ENCODE measurements around the gene AZU1.

The AZU1 gene

DNA sequence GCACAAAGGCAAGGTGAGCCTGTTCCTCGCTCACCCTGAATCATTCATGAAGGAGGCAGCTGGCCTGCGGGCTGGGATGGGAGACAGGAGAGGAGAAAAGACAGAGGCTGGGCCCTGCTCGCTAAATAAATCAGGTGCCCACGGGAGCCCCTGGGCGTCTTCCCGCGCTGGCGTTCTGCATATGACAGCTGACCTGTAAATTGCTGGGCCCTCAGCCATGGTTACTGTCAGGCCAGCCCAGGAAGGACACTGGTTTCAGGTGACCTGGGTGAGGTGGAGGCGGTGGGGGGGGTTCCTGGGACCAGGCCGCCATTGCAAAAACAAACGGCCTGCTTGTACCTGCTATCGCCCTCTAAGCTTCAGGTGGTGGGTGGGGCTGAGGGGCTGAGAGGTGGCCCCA lies 33.8 kb upstream of the AZU1 start:
- DNase-seq (ENCODE audit: low spot score in 2 of 2) (no peak), ATAC-seq (no peak)
- H3K4me1 Mint-ChIP-seq: peaks cover 6% of the 10 kb centered on the region
- peaks cover 22% of the 10 kb centered on the region for H3K36me3 Mint-ChIP-seq
- no peaks in the 10 kb centered on the region for H3K9me3 Mint-ChIP-seq
- no peak overlapping the region for H3K27ac Mint-ChIP-seq
- no peak overlapping the region for H3K4me3 Mint-ChIP-seq

DNA sequence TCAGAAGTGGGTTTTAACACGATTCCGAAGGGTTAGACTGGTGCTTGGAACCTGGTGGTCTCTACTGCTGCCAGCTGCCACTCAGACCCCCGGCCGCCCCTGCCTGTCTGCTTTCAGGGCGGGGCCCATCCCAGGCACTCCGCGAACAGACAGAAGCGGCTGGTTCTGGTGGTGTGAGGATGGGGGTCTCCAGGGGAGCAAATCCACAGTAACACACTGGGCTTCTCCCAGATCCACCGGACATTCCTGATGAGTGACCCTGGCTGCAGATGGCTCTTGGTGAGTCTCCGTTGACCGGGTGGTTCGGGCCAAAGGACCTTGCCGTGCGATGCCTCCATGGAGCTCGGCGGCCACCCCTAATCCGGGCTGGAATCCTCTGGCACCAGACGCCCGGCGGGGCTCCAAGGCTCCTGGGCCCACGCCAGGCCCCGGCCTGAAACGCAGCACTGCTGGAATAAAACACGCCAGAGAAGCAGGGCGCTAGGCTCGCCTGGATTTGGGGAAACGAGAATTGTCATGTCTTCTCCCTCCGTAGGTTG lies 32.5 kb upstream of the AZU1 start:
- no peak overlapping the region for H3K27ac Mint-ChIP-seq
- no peak for DNase-seq (ENCODE audit: low spot score in 2 of 2)
- H3K4me3 Mint-ChIP-seq: peak overlapping the region; percentile 92
- peaks cover 35% of the 10 kb centered on the region for H3K36me3 Mint-ChIP-seq
- no peaks in the 10 kb centered on the region for H3K9me3 Mint-ChIP-seq
- peaks cover 19% of the 10 kb centered on the region for H3K4me1 Mint-ChIP-seq
- ATAC-seq: no peak

DNA sequence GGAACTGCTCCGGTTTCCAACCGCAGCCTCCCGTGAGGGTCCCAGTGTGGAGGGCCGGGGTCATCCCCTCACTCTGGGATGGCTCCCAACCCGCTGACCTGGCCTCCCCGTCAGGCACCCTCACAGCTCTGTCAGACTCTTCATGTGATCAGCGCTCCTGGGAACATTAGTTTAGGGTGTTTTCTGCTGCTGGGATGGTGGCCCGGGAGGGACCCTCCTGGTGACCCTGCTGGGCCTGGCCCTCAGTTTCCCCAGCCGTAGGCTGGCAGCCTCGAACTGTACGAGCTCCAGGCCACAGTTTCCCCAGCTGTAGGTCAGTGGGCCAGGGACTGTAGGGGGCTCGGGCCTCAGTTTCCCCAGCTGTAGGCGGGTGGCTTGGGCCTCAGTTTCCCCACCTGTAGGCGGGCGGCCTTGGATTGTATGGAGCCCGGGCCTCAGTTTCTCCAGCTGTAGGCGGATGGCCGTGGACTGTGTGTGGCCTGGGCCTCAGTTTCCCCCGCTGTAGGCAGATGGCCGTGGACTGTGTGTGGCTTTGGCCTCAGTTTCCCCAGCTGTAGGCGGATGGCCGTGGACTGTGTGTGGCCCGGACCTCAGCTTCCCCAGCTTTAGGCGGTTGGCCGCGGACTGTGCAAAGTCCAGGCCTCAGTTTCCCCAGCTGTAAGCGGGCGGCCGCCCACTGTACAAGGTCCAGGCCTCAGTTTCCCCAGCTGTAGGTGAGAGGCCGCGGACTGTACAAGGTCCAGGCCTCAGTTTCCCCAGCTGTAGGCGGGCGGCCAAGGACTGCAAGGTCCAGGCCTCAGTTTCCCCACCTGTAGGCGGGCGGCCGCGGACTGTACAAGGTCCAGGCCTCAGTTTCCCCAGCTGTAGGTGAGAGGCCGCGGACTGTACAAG lies 31.7 kb upstream of the AZU1 start:
- H3K36me3 Mint-ChIP-seq: peaks cover 43% of the 10 kb centered on the region
- H3K4me1 Mint-ChIP-seq: peaks cover 27% of the 10 kb centered on the region
- H3K27ac Mint-ChIP-seq: no peak overlapping the region
- no peak for DNase-seq (ENCODE audit: low spot score in 2 of 2)
- H3K9me3 Mint-ChIP-seq: no peaks in the 10 kb centered on the region
- no peak for ATAC-seq
- H3K4me3 Mint-ChIP-seq: peak overlapping the region; percentile 92

DNA sequence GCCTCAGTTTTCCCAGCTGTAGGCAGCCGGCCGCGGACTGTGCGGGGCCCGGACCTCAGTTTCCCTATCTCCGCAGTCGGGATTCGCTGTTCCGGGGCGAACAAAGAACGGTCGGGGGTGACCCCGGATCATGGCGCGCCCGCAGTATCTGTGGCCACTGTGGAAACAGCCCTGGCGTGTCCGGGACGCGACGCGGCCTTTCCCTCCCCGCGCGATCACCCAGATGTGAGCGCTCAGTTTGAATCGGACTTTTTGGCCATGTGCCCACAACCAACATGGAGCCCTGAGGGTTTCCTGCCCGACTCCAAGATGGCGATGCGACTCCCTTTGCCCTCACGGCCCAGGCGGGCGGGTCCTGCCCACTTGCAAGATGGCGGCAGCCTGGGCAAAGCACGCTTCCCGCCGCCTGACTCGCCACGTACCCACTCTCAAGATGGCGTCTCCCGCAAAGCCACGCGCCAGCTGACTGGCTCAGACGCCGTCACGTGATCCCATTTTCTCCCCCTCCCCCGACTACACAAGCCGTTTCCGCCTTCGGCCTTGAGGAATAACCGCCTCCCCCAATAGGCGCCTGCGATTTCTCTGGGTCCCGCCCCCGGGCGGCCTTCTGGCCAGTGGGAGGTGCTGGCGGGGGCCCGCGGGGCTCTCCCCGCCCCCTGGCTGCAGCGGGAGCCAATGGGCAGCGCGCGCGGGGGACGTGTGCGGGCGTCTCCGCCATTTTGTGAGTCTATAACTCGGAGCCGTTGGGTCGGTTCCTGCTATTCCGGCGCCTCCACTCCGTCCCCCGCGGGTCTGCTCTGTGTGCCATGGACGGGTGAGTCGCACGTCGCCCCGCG lies 30.7 kb upstream of the AZU1 start, which contains the start of gene PTBP1:
PTBP1 (plus strand) TSS at position 761 of the 836 bp plus-strand sequence; CDS start at position 807, 46 bp downstream.
- H3K4me3 Mint-ChIP-seq: peak within 1 kb of the TSS; percentile 92
- no peaks in the 10 kb centered on the region for H3K9me3 Mint-ChIP-seq
- H3K4me1 Mint-ChIP-seq: peaks cover 37% of the 10 kb centered on the region
- ATAC-seq (peak; percentile 85), DNase-seq (ENCODE audit: low spot score in 2 of 2) (peak; percentile 94 to 99)
- peaks cover 53% of the 10 kb centered on the region for H3K36me3 Mint-ChIP-seq
- H3K27ac Mint-ChIP-seq: peak within 1 kb of the TSS; percentile 94

DNA sequence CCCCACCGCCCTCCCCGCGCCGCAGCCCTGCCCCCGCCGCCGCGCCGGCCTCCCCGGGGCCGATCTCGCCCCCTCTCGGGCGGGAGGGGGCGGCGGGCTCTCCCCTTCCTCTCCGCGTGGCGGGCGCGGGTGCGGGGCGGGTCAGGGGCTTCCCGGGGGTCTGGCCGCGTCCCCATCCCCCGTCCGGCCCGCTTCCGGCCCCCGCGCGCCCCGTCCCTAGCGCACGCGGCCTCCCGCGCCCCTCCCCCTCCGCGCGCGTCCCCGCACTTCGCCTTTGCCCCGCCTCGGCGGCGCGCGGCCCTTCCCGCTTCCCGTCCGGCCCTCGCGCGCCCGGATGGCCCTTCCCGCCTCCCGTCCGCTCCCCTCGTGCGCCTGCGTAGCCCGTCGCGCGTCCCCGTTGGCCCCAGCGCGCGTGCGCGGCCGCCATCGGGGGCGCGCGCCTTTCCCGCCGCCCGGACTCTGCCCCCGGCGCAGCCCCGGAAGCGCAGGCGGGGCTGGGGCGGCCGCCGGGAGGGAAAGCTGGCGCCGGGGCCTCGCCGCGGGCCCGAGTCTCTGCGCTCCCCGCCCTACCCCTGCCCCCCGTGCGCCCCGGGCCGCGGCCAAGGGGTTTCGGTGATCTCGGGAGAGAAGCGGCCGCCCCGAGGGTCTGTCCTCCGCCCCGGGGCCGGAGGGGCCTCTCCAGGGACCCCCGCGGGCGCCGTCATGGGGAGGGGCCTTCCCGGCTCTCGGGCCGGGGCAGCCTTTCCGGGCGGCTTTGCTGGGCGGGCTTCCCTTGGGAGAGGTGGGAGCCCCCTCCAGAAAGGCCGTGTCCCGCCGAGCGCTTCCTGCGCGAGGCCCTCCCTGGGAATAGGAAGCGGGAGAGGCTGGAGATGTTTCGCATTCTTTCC lies 29.9 kb upstream of the AZU1 start:
- Mint-ChIP-seq H3K9me3 (no peaks in the 10 kb centered on the region), H3K27ac (peak overlapping the region; percentile 94), H3K4me3 (peak overlapping the region; percentile 92), H3K4me1 (peaks cover 45% of the 10 kb centered on the region), H3K36me3 (peaks cover 61% of the 10 kb centered on the region)
- ATAC-seq (peak; percentile 50), DNase-seq (ENCODE audit: low spot score in 2 of 2) (peak; percentile 85 to 94)

DNA sequence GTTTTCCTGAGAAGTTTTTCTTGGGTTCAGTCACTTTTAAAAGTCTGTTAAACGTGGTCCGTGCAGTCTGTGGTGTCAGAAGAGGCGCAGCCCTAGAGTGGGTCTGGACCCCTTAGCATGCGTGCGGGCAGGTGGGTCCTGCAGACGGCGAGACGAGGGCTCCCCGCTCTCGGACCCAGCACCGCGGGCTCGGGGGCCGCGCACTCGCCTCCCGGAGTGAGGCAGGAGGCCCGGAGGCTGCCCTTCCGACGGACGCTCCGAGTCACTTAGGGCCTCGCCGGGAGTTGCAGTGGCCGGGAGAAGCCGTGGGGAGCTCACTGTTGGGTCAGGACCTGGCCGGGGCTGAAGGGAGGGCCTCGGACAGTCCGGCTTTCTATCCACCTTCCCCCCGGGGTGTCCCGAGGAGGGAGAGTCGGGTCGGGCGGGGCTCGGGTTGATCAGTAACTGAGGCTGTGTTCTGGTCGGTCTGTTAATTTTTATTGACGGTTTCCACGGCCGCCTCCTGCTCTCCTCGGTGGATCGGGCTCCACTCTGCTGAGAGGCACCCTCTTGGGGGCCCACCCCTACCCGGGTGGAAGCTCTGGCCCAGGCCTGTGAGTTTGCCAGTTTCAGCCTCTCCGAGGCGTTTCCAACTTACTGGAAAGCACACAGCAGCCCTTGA lies 29.1 kb upstream of the AZU1 start:
- Mint-ChIP-seq H3K4me3 (peak overlapping the region; percentile 92), H3K4me1 (peaks cover 53% of the 10 kb centered on the region), H3K9me3 (no peaks in the 10 kb centered on the region), H3K27ac (peak overlapping the region; percentile 94), H3K36me3 (peaks cover 69% of the 10 kb centered on the region)
- DNase-seq (ENCODE audit: low spot score in 2 of 2) (peak in 1 of 2 donors; percentile 72), ATAC-seq (no peak)

DNA sequence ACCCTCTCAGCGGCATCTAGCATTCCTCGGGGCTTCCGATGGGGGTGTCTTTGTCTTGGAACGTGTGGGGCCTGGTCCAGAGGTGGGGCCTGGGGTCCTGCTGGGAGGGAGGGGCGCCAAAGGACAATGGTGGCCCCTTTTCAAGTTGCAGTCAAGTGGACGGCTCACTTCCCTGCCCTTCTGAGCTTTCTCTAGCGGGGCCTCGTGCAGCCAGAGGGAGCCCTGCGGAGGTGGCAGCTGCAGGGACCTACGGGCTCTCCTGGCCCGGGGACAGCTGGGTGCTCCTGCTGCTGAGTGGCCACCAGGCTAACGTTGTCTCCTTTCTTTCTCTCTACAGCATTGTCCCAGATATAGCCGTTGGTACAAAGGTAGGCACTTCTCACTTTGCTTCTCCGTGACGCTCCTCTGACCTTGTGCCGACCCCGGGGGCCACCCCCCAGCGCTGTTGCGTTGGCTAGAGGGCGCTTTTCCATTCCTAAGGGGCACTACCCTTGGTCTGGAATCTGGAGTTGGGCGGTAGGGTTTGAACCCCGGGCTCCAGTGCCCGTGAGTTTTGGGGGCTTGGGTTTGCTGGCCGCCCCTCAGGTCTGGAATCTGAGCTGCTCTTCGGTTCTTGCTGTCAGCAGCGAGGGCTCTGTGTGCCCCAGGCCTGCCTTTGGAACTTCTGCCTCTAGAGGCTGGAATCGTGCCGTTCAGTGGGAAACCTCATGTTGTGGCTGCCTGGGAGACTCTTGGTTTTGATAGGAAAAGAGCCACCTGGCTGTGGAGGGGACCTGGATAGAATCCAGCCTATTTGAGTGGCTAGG lies 28.4 kb upstream of the AZU1 start:
- Mint-ChIP-seq H3K4me1 (peaks cover 59% of the 10 kb centered on the region), H3K27ac (peak overlapping the region; percentile 94), H3K9me3 (no peaks in the 10 kb centered on the region), H3K36me3 (peaks cover 76% of the 10 kb centered on the region), H3K4me3 (peak overlapping the region; percentile 92)
- DNase-seq (ENCODE audit: low spot score in 2 of 2) (peak in 1 of 2 donors; percentile 70), ATAC-seq (no peak)

DNA sequence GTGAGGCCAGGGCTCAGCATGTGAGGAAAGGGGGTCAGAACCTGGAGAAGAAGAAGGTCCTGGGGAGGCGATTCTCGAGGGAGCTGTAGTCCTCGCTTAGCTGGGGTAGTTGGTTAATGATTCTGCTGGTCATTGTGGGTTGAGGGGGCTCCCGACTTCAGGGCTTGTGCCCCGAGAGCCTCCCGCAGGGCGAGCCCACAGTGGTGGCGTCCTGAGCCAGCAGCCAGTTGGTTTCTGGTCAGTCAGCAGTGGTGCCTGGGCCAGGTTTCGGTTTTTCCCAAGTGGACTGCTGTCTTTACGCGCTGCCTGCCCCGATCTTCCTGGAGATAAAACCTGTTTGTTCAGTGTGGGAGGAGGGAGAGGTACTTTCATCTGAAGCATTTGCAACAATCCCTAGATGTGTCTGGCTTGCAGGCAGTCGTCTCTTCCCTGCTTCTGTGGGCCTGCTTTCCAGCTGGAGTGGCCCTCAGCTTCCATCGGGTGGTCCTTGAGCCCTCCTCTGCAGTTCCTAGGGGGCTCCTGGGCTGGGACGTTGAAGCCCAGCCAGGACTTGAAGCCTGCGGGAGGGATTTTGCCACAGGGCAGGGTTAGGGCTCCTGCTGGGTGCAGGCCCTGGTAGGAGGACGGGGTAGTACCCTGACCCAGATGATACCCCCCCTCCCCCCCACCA lies 27.1 kb upstream of the AZU1 start:
- H3K4me3 Mint-ChIP-seq: peak overlapping the region; percentile 92
- H3K9me3 Mint-ChIP-seq: no peaks in the 10 kb centered on the region
- ATAC-seq (no peak), DNase-seq (ENCODE audit: low spot score in 2 of 2) (no peak)
- H3K4me1 Mint-ChIP-seq: peaks cover 64% of the 10 kb centered on the region
- H3K27ac Mint-ChIP-seq: peak overlapping the region; percentile 94
- peaks cover 89% of the 10 kb centered on the region for H3K36me3 Mint-ChIP-seq

DNA sequence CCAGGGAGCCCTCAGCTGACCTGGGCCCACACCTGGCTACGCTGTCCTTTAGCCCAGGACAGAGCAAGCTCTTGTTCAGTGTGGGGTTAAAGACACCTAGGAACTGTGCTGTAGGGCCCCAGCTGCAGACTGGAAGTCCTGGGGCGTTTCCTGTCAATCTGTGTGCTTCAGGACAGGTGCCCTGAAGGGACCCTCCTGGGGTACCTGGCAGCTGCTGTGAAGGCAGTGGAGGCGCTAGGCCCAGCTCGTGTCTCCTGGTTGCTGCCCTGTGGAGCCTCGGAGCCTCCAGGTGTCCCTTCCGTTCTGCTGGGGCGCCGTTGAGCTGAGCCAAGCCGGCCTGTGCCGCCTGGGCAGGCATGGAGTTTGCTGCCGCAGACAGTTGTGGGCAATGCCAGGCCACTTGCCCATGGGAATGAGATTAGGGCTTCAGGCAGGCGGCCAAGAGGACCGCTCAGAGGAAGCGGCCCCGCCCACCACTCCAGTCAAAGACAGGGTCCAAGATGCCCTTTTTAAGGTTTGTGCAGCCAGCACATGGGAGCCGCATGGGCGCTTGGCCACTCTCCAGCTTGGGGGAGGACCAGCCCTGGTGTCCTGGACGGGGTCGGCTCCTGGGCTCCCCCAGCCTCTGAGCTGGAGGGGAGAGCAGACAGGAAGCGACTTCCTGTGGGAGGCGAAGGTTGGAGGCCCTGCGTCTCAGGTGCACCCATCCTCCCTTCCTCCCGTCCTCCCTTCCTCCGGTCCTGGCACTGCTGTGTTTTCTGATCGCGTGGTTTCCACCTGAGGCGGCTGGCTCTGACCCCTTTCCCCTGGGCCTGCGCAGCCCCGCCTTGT lies 26.4 kb upstream of the AZU1 start:
- H3K9me3 Mint-ChIP-seq: no peaks in the 10 kb centered on the region
- ATAC-seq (no peak), DNase-seq (ENCODE audit: low spot score in 2 of 2) (no peak)
- H3K36me3 Mint-ChIP-seq: peaks cover 95% of the 10 kb centered on the region
- peaks cover 64% of the 10 kb centered on the region for H3K4me1 Mint-ChIP-seq
- peak overlapping the region; percentile 94 for H3K27ac Mint-ChIP-seq
- peak overlapping the region; percentile 92 for H3K4me3 Mint-ChIP-seq

DNA sequence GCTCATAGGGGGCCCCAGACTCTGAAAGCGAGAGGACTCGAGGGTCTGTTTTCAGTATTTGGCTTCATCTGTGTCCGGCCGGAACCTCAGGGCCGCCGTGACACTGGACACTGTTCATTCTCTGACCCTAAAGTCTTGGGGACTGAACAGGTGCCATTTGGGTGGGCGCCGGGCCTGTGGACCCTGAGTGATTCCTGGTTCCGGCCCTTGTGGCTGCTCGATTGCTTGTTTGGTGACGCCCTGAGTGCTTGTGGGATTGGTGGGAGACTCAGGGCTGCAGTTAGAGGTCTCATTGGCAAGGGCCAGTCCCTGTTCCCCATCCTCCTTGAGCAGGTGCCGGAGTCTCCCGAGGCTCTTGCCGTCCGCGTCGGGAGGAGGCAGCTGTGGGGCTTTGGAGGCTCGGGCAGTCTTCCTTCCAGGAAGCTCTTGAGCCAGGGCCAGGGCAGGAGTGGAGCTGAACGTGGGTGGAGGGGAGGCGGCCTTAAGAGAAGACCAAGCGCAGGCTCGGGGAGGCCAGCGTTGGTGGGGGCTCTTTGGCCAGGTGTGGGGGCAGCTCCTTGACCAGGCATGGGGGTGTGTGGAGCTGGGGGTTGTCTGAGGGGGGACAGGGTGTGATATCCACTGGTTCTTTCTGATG lies 25.7 kb upstream of the AZU1 start:
- H3K36me3 Mint-ChIP-seq: peaks cover 99% of the 10 kb centered on the region

DNA sequence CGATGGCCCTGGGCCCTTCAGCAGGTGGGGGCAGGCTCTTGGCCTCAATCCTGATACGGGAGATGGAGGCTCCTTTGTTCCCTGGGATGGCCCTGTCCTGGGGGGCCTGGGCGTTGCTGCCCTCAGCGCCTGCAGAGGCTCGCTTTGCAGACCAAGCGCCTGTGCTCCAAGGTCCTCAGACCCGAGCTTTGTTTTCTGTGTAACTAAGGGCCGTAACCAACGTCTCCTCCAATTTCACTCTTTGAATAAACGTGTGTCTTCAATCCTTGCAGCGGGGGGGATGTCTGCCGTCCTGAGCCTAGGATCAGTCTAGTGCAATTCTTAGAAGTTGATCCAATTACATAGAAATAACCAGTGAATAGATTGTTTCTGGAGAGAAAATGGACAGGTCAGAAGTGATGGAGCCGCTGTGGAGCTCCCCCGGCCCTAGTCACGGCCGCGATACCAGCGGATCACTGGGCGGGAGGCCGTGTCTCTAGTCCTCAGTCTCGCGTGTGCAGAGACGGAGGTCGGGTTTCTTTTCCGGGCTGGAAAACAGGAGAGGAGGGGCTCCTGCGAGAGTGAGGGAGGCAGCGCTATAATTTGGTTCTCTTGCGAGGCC lies 25.0 kb upstream of the AZU1 start:
- H3K4me1 Mint-ChIP-seq: peaks cover 64% of the 10 kb centered on the region
- H3K27ac Mint-ChIP-seq: peak overlapping the region; percentile 94
- H3K9me3 Mint-ChIP-seq: no peaks in the 10 kb centered on the region
- DNase-seq (ENCODE audit: low spot score in 2 of 2): no peak
- peaks cover 99% of the 10 kb centered on the region for H3K36me3 Mint-ChIP-seq
- H3K4me3 Mint-ChIP-seq: peak overlapping the region; percentile 92
- no peak for ATAC-seq

More for the DNA sequence above, 25.7 kb upstream of the AZU1 start:
- Mint-ChIP-seq H3K4me3 (peak overlapping the region; percentile 92), H3K27ac (peak overlapping the region; percentile 94), H3K4me1 (peaks cover 59% of the 10 kb centered on the region), H3K9me3 (no peaks in the 10 kb centered on the region)
- ATAC-seq (no peak), DNase-seq (ENCODE audit: low spot score in 2 of 2) (no peak)

DNA sequence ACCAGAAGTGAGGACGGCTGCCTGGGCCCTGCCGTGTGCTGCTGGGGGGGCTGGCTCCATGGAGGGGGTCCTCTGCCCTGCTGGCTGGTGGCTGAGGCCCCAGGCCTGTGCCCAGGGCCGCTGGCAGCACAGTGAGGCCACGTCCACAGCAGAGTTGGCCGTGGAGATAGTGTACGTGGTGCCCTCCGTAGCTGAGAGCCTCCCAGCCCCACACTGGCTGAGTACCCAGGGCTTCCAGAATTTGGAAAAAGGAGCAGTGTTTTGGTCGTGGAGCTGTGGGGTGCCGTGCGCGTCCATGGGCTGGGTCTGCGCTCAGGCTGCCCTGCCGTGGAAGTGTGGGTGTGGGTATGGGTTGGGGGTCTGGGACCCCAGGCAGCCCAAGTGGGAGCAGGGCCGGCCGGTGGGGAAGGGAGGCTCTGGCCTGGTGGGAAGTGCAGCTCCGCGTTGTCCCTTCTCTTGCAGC lies 24.5 kb upstream of the AZU1 start:
- peak overlapping the region; percentile 92 for H3K4me3 Mint-ChIP-seq
- peaks cover 68% of the 10 kb centered on the region for H3K4me1 Mint-ChIP-seq
- H3K27ac Mint-ChIP-seq: peak overlapping the region; percentile 94
- no peak for DNase-seq (ENCODE audit: low spot score in 2 of 2)
- no peak for ATAC-seq
- H3K9me3 Mint-ChIP-seq: no peaks in the 10 kb centered on the region
- H3K36me3 Mint-ChIP-seq: peaks cover 99% of the 10 kb centered on the region
